IMR-90 (cell line): ENCODE results near the gene CMIP. TPM values are rescaled to one million over a fixed set of nuclear protein-coding genes. Genes with fewer than 3 reads are reported as not detected.

Experiments
- ATAC-seq: fragments of 200-7000 bp; cut with Tn5 transposase; 2 replicates; pipeline ENCODE4 v1.9.1; 2020; ENCODE audit warnings: low read depth, mild to moderate bottlenecking, moderate library complexity
- BruUV-seq: library from RNA; stranded (reverse); fragments of 400-500 nt; replicated peaks from 2 replicates; lab custom pipeline; 2021; lab: Mats Ljungman, UMichigan
- CTCF ChIA-PET: fragments of 300-600 bp; formaldehyde crosslinking; extraction: SDS; loops from one replicate; lab custom pipeline; 2021; ENCODE audit warnings: antibody characterized with exemption; lab: Yijun Ruan, JAX
- POLR2A ChIA-PET: fragments of 300-600 bp; sonication (Branson Sonifier 250); formaldehyde crosslinking; loops from one replicate; lab custom pipeline; 2022; ENCODE audit warnings: antibody characterized with exemption; ENCODE audit not compliant: unreplicated experiment; lab: Charles Lee
- DNase-seq: peaks from one replicate; pipeline ENCODE4 v3.0.0; 2013
- H2AFZ ChIP-seq: replicated peaks from 2 replicates; pipeline ENCODE3; 2013; ENCODE audit warnings: low read length, mild to moderate bottlenecking; ENCODE audit not compliant: poor library complexity
- H2AK5ac ChIP-seq: 2 replicates; pipeline ENCODE4 v1.6.1; 2013; ENCODE audit warnings: low read depth, low read length, inconsistent platforms
- H2AK9ac ChIP-seq: replicated peaks from 2 replicates; pipeline ENCODE3; 2013; ENCODE audit warnings: mild to moderate bottlenecking, low read depth, low read length, moderate library complexity; ENCODE audit not compliant: poor library complexity
- H2BK120ac ChIP-seq: 2 replicates; pipeline ENCODE4 v1.6.1; 2013; ENCODE audit warnings: low read depth, low read length, inconsistent platforms
- H2BK15ac ChIP-seq: 3 replicates; pipeline ENCODE4 v1.6.1; 2013; ENCODE audit warnings: low read depth, low read length, inconsistent platforms
- H2BK20ac ChIP-seq: 2 replicates; pipeline ENCODE4 v1.6.1; 2013; ENCODE audit warnings: low read depth, mild to moderate bottlenecking, inconsistent platforms, low read length, moderate library complexity
- H2BK5ac ChIP-seq: 2 replicates; pipeline ENCODE4 v1.6.1; 2013; ENCODE audit warnings: mild to moderate bottlenecking, low read depth, low read length, inconsistent platforms; ENCODE audit not compliant: poor library complexity, severe bottlenecking
- H3K14ac ChIP-seq: replicated peaks from 2 replicates; pipeline ENCODE4 v1.6.1; 2013; ENCODE audit warnings: low read depth, low read length, inconsistent platforms
- H3K18ac ChIP-seq: 2 replicates; pipeline ENCODE4 v1.6.1; 2013; ENCODE audit warnings: low read depth, low read length, control low read depth
- H3K23ac ChIP-seq: 2 replicates; pipeline ENCODE4 v1.6.1; 2013; ENCODE audit warnings: low read depth, low read length, inconsistent platforms
- H3K27ac ChIP-seq: 2 replicates; pipeline ENCODE4 v1.5.1; 2013; ENCODE audit warnings: mild to moderate bottlenecking, control low read depth, low read length; ENCODE audit not compliant: insufficient read depth
- H3K27me3 ChIP-seq: 2 replicates; pipeline ENCODE4 v1.6.1; 2013; ENCODE audit warnings: low read length; ENCODE audit not compliant: control insufficient read depth, insufficient read depth
- H3K36me3 ChIP-seq: 2 replicates; pipeline ENCODE4 v1.6.1; 2013; ENCODE audit warnings: low read length, mixed read lengths; ENCODE audit not compliant: control insufficient read depth, insufficient read depth
- H3K4ac ChIP-seq: 2 replicates; pipeline ENCODE4 v1.6.1; 2013; ENCODE audit warnings: low read depth, low read length, inconsistent platforms
- H3K4me1 ChIP-seq: 2 replicates; pipeline ENCODE4 v1.6.1; 2013; ENCODE audit warnings: low read length, mixed read lengths; ENCODE audit not compliant: control insufficient read depth, insufficient read depth
- H3K4me2 ChIP-seq: 2 replicates; pipeline ENCODE4 v1.6.1; 2013; ENCODE audit warnings: low read depth, mild to moderate bottlenecking, control low read depth, low read length, moderate library complexity
- H3K4me3 ChIP-seq: 2 replicates; pipeline ENCODE4 v1.5.1; 2013; ENCODE audit warnings: low read depth, mild to moderate bottlenecking, control low read depth, low read length, moderate library complexity; ENCODE audit not compliant: insufficient read depth
- H3K56ac ChIP-seq: 2 replicates; pipeline ENCODE4 v1.6.1; 2013; ENCODE audit warnings: low read length, inconsistent platforms; ENCODE audit not compliant: insufficient read depth; ENCODE audit errors: extremely low read depth
- H3K79me1 ChIP-seq, 2 experiments: 2 replicates each; pipeline ENCODE4 v1.6.1; 2013; ENCODE audit warnings: low read length in 2 of 2, inconsistent platforms in 1 of 2, low read depth in 1 of 2
- H3K9ac ChIP-seq: 2 replicates; pipeline ENCODE4 v1.6.1; 2013; ENCODE audit warnings: low read depth, low read length, control low read depth
- H3K9me1 ChIP-seq: 2 replicates; pipeline ENCODE4 v1.6.1; 2013; ENCODE audit warnings: low read length, inconsistent platforms; ENCODE audit not compliant: insufficient read depth
- H3K9me3 ChIP-seq: 2 replicates; pipeline ENCODE4 v1.6.1; 2013; ENCODE audit warnings: low read length; ENCODE audit not compliant: control insufficient read depth, insufficient read depth
- H4K20me1 ChIP-seq: 2 replicates; pipeline ENCODE4 v1.6.1; 2013; ENCODE audit warnings: low read length, inconsistent platforms; ENCODE audit not compliant: insufficient read depth
- H4K5ac ChIP-seq: 2 replicates; pipeline ENCODE4 v1.6.1; 2013; ENCODE audit warnings: mild to moderate bottlenecking, low read depth, low read length, control low read depth
- H4K8ac ChIP-seq, 2 experiments: 2 replicates each; pipeline ENCODE4 v1.6.1; 2013; ENCODE audit warnings: low read depth in 2 of 2, low read length in 2 of 2, control low read depth in 1 of 2, inconsistent platforms in 1 of 2
- H4K91ac ChIP-seq: 2 replicates; pipeline ENCODE4 v1.6.1; 2013; ENCODE audit warnings: low read depth, low read length, inconsistent platforms; ENCODE audit not compliant: insufficient read depth
- BHLHE40 ChIP-seq: fragments of 150-350 bp; IDR thresholded peaks from 2 replicates; pipeline ENCODE4 v1.6.1; 2016; ENCODE audit warnings: mild to moderate bottlenecking, low read depth, low read length
- CEBPB ChIP-seq: IDR thresholded peaks from 2 replicates; pipeline ENCODE4 v1.6.1; 2012; ENCODE audit warnings: low read depth, low read length, improper control_type of control experiment
- CHD1 ChIP-seq: IDR thresholded peaks from 2 replicates; pipeline ENCODE4 v1.6.1; 2012; ENCODE audit warnings: low read depth, low read length, improper control_type of control experiment
- CTCF ChIP-seq: conservative IDR thresholded peaks from 2 replicates; pipeline ENCODE4 v1.5.1; 2012; ENCODE audit warnings: mild to moderate bottlenecking, low read depth, low read length, improper control_type of control experiment
- ELK1 ChIP-seq: fragments of 150-350 bp; IDR thresholded peaks from 2 replicates; pipeline ENCODE4 v1.6.1; 2016; ENCODE audit warnings: low read depth, mild to moderate bottlenecking, low read length, moderate library complexity, borderline replicate concordance
- FOS ChIP-seq: fragments of 150-350 bp; IDR thresholded peaks from 2 replicates; pipeline ENCODE4 v1.6.1; 2016; ENCODE audit warnings: low read depth, low read length
- MAFK ChIP-seq: IDR thresholded peaks from 2 replicates; pipeline ENCODE4 v1.6.1; 2012; ENCODE audit warnings: low read depth, low read length, improper control_type of control experiment
- MAZ ChIP-seq: IDR thresholded peaks from 2 replicates; pipeline ENCODE4 v1.6.1; 2012; ENCODE audit warnings: low read depth, mild to moderate bottlenecking, low read length, improper control_type of control experiment, moderate library complexity, borderline replicate concordance
- MXI1 ChIP-seq: IDR thresholded peaks from 2 replicates; pipeline ENCODE4 v1.6.1; 2012; ENCODE audit warnings: low read depth, mild to moderate bottlenecking, low read length, moderate library complexity, borderline replicate concordance
- NFE2L2 ChIP-seq: fragments of 150-350 bp; IDR thresholded peaks from 2 replicates; pipeline ENCODE4 v1.6.1; 2016; ENCODE audit warnings: low read depth, mild to moderate bottlenecking, low read length
- POLR2A ChIP-seq: IDR thresholded peaks from 2 replicates; pipeline ENCODE4 v1.6.1; 2012; ENCODE audit warnings: mild to moderate bottlenecking, low read depth, low read length
- RCOR1 ChIP-seq: IDR thresholded peaks from 2 replicates; pipeline ENCODE4 v1.6.1; 2012; ENCODE audit warnings: mild to moderate bottlenecking, low read length, improper control_type of control experiment; ENCODE audit not compliant: insufficient replicate concordance
- RFX5 ChIP-seq: IDR thresholded peaks from 2 replicates; pipeline ENCODE4 v1.8.0; 2012; ENCODE audit warnings: low read depth, mild to moderate bottlenecking, low read length, moderate library complexity
- SMC3 ChIP-seq: fragments of 150-350 bp; IDR thresholded peaks from 2 replicates; pipeline ENCODE4 v1.6.1; 2016; ENCODE audit warnings: low read depth, mild to moderate bottlenecking, antibody characterized with exemption, low read length, moderate library complexity
- WGBS, 2 experiments: methylation state at CpG; one replicate each; pipeline versions ENCODE4 v1.1.5 to v1.1.7; 2013; ENCODE audit warnings: missing lambda C conversion rate in 2 of 2; ENCODE audit not compliant: insufficient read length in 1 of 2; ENCODE audit errors: extremely low coverage in 2 of 2; 5-methylcytosine and 5-hydroxymethylcytosine counted together
- dilution Hi-C: fragments of 300-500 bp; cut with HindIII; formaldehyde crosslinking; loops from one replicate; pipeline ENCODE4 v1.14.3; 2018; ENCODE audit warnings: low sequenced_read_pairs; ENCODE audit not compliant: unreplicated experiment
- in situ Hi-C: fragments of 300-500 bp; cut with MboI; formaldehyde crosslinking; loops from 3 replicates; pipeline ENCODE4 v1.14.3; 2019; ENCODE audit warnings: low sequenced_read_pairs, inconsistent platforms, mixed read lengths
- intact Hi-C: fragments of 100-400 bp; cut with micrococcal nuclease; formaldehyde crosslinking; loops from 2 replicates; pipeline ENCODE4 v1.10.0; 2022
- polyA plus RNA-seq, 3 experiments: library from polyadenylated mRNA; depleted of rRNA; stranded (reverse); fragments of >200 nt; gene quantifications; 2 replicates each; pipeline ENCODE4 v1.2.3, GENCODE V29; 2012; ENCODE audit warnings: low replicate concordance in 1 of 3
- total RNA-seq: library from RNA; depleted of rRNA; stranded (reverse); fragments of >200 nt; gene quantifications from 2 replicates; pipeline ENCODE4 v1.2.3, GENCODE V29; 2012
- TF ChIP-seq, protein P1 (sequence below): fragments of 150-350 bp; IDR thresholded peaks from 2 replicates; pipeline ENCODE4 v1.6.1; 2017; ENCODE audit warnings: mild to moderate bottlenecking, antibody characterized with exemption, low read length, low read depth

CMIP gene
- total and polyA plus RNA-seq, 2 of the 4 experiments (the other 2 are of a cell fraction), result 3.2 to 11.6 TPM

DNA sequence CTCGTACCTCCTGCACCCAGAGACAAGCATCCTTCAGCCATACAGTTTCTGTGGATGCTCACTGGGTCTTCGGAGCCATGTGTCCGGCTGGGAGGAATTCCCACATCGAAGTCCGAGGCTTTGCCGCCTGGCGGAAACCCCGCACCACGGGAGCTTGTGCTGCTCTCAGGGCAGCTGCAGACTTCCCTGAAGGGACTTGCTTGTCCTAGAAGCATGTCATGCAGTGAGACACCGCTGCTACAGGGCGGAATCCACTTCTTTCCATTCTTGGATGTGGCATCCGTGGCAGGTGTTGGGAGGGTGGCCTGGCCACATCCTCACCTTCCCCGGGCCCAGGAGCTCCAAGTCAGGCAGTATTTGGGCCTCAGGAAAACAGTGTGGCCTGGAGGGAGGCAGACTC, 122.5 kb downstream of the CMIP start:
- Histone ChIP-seq H3K79me1 (peaks cover 24 to 70% of the 10 kb centered on the region in 2 experiments), H3K18ac (no peak overlapping the region), H3K27ac (no peak overlapping the region), H3K4me3 (no peak overlapping the region), H4K8ac (no peak overlapping the region), H2BK120ac (no peak overlapping the region), H3K36me3 (no peaks in the 10 kb centered on the region), H3K4me2 (no peak overlapping the region), H4K5ac (no peak overlapping the region), H3K14ac (0 out of 2 replicates have a peak overlapping the region, but pooled peaks have one; percentile 7), H3K4me1 (peaks cover 7% of the 10 kb centered on the region), H2AFZ (no peak overlapping the region), H3K9ac (no peak overlapping the region), H2AK5ac (no peak overlapping the region), H2AK9ac (no peak overlapping the region), H3K23ac (no peak overlapping the region), H4K20me1 (peaks cover 77% of the 10 kb centered on the region), H3K56ac (no peak overlapping the region), H2BK15ac (no peak overlapping the region), H2BK5ac (no peak overlapping the region), H3K27me3 (no peaks in the 10 kb centered on the region), H3K9me1 (peaks cover 27% of the 10 kb centered on the region), H4K91ac (no peak overlapping the region), H3K9me3 (no peaks in the 10 kb centered on the region), H2BK20ac (no peak overlapping the region), H3K4ac (no peak overlapping the region)
- CTCF ChIA-PET, result no interaction called here
- no TSS peak for BruUV-seq
- intact Hi-C loops, result no loop called here
- ATAC-seq (no peak), DNase-seq (no peak)
- 92% methylated on average over 8 of the region's 13 CpGs; no CpG with 5 or more reads in 1 of the 2 experiments for WGBS, 2 experiments
- POLR2A ChIA-PET, result no interaction called here
- dilution Hi-C loops, result no loop called here
- TF ChIP-seq CTCF, result no peak
- no peak for TF ChIP-seq SMC3
- TF ChIP-seq MAZ, result no peak
- no peak for TF ChIP-seq MAFK
- no peak for TF ChIP-seq RFX5
- TF ChIP-seq BHLHE40, result no peak
- no peak for TF ChIP-seq POLR2A
- no peak for TF ChIP-seq MXI1
- TF ChIP-seq CHD1, result no peak
- no peak for TF ChIP-seq CEBPB
- TF ChIP-seq NFE2L2, result no peak
- TF ChIP-seq ELK1, result no peak
- TF ChIP-seq, protein P1, sequence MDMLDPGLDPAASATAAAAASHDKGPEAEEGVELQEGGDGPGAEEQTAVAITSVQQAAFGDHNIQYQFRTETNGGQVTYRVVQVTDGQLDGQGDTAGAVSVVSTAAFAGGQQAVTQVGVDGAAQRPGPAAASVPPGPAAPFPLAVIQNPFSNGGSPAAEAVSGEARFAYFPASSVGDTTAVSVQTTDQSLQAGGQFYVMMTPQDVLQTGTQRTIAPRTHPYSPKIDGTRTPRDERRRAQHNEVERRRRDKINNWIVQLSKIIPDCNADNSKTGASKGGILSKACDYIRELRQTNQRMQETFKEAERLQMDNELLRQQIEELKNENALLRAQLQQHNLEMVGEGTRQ, result no peak
- no peak for TF ChIP-seq FOS
- TF ChIP-seq RCOR1, result no peak
- in situ Hi-C loops, result no loop called here
